GDM1 (cell line): Measurements from ENCODE around the gene DMRTB1.

Source experiments
- DNase-seq: peaks from one replicate; lab custom pipeline; 2025; lab: John Stamatoyannopoulos, UW

Gene DMRTB1

GRCh38 chr1:53509775-53510174 lies 50.6 kb downstream of the DMRTB1 start:
- DNase-seq, result no peak

GRCh38 chr1:53510215-53510614 lies 51.0 kb downstream of the DMRTB1 start:
- no peak for DNase-seq

- no peak for DNase-seq
These were observed 52.2 kb downstream of the DMRTB1 start for GRCh38 chr1:53511323-53511932.

GRCh38 chr1:53511933-53512806 lies 53.0 kb downstream of the DMRTB1 start:
- no peak for DNase-seq

- DNase-seq, result no peak
These were observed 53.9 kb downstream of the DMRTB1 start for GRCh38 chr1:53512807-53513755.

- no peak for DNase-seq
These were observed 54.6 kb downstream of the DMRTB1 start for GRCh38 chr1:53513846-53514245.

GRCh38 chr1:53514436-53514835 lies 55.2 kb downstream of the DMRTB1 start:
- no peak for DNase-seq

GRCh38 chr1:53516181-53516580 lies 57.0 kb downstream of the DMRTB1 start:
- no peak for DNase-seq
